HFFc6 (cell line): ENCODE data around the gene CAMP. TPM values are rescaled to one million over a fixed set of nuclear protein-coding genes. Genes with fewer than 3 reads are reported as not detected.

ENCODE experiments used
- DNase-seq: peaks from one replicate; pipeline ENCODE4 v3.0.0-alpha.2; 2018
- H3K27ac Mint-ChIP-seq: 2 replicates; pipeline ENCODE4 v1.8.0; 2020; ENCODE audit warnings: mild to moderate bottlenecking, mixed read lengths
- H3K27me3 Mint-ChIP-seq: 2 replicates; pipeline ENCODE4 v1.8.0; 2021; ENCODE audit warnings: mild to moderate bottlenecking, moderate library complexity, mixed read lengths; ENCODE audit not compliant: insufficient read depth
- H3K36me3 Mint-ChIP-seq: 2 replicates; pipeline ENCODE4 v1.8.0; 2021; ENCODE audit warnings: low read depth, mixed read lengths
- H3K4me1 Mint-ChIP-seq: 2 replicates; pipeline ENCODE4 v1.8.0; 2020; ENCODE audit warnings: low read depth, mixed read lengths
- H3K4me3 Mint-ChIP-seq: 2 replicates; pipeline ENCODE4 v1.8.0; 2020; ENCODE audit warnings: mild to moderate bottlenecking, moderate library complexity, mixed read lengths
- H3K9me3 Mint-ChIP-seq: 2 replicates; pipeline ENCODE4 v1.8.0; 2020; ENCODE audit warnings: mild to moderate bottlenecking, mixed read lengths
- total RNA-seq, 6 experiments: library from RNA; stranded (reverse); fragmentation: NEBNext Ultra II Directional; extraction: Animal tissue kit (Norgen Biotek cat#: 25700); gene quantifications; 2 replicates in 1 of 6; 3 replicates in 5 of 6; pipeline ENCODE4 v1.2.3, GENCODE V29; 2021
- TF ChIP-seq, protein P1 (sequence below): fragments of 200-600 bp; sonication (generic); IDR thresholded peaks from 2 replicates; pipeline ENCODE4 v1.5.0; 2021; ENCODE audit warnings: antibody characterized with exemption, mild to moderate bottlenecking

The CAMP gene
- total RNA-seq, 6 experiments from 2014 or later, result not detected

DNA sequence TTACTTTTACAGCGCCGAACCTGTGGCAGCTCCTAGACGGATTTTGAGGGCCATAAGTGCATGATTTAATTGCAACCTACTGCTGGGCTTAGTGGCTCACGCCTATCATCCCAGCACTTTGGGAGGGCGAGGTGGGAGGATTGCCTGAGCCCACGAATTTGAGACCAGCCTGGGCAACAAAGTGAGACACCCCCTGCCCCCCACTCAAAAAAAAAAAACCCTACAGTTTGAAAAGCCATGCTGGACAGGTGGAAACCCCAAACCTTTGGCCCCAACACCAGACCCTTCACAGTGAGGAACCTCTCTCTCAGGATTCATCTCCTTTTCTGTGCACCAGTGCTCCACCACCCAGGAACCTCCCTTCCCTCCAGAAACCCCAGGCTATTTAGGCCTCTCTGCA, 34.0 kb upstream of the CAMP start:
- DNase-seq, result no peak
- Mint-ChIP-seq H3K27me3 (no peaks in the 10 kb centered on the region), H3K4me3 (no peak overlapping the region), H3K27ac (no peak overlapping the region), H3K9me3 (no peaks in the 10 kb centered on the region), H3K4me1 (peaks cover 24% of the 10 kb centered on the region), H3K36me3 (0 out of 2 replicates have a peak, but pooled peaks cover 9% of the 10 kb centered on the region)
- TF ChIP-seq, protein P1, sequence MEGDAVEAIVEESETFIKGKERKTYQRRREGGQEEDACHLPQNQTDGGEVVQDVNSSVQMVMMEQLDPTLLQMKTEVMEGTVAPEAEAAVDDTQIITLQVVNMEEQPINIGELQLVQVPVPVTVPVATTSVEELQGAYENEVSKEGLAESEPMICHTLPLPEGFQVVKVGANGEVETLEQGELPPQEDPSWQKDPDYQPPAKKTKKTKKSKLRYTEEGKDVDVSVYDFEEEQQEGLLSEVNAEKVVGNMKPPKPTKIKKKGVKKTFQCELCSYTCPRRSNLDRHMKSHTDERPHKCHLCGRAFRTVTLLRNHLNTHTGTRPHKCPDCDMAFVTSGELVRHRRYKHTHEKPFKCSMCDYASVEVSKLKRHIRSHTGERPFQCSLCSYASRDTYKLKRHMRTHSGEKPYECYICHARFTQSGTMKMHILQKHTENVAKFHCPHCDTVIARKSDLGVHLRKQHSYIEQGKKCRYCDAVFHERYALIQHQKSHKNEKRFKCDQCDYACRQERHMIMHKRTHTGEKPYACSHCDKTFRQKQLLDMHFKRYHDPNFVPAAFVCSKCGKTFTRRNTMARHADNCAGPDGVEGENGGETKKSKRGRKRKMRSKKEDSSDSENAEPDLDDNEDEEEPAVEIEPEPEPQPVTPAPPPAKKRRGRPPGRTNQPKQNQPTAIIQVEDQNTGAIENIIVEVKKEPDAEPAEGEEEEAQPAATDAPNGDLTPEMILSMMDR, result no peak

DNA sequence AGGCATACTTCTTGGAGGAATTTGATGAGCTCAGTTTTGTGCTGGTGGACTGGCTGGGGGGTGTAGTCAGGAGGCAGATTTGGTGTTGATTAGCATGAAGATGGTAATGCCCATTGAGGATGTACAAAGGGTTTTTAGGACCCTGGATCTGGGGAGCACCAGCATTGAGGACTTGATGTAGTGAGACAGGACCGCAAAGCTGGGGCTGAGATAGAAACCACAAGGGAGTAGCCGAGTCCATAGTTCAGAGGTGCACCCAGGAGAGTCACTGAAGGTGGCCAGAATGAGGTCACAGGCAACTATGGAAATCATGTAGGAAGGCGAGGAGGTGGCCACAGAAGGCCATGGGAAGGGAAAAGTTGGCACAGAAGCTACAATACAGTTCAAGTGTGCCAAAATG, 32.4 kb upstream of the CAMP start:
- DNase-seq, result no peak
- Mint-ChIP-seq H3K4me3 (no peak overlapping the region), H3K4me1 (peaks cover 18% of the 10 kb centered on the region), H3K36me3 (0 out of 2 replicates have a peak, but pooled peaks cover 9% of the 10 kb centered on the region), H3K9me3 (no peaks in the 10 kb centered on the region), H3K27me3 (no peaks in the 10 kb centered on the region), H3K27ac (no peak overlapping the region)
- TF ChIP-seq, protein P1, result no peak

DNA sequence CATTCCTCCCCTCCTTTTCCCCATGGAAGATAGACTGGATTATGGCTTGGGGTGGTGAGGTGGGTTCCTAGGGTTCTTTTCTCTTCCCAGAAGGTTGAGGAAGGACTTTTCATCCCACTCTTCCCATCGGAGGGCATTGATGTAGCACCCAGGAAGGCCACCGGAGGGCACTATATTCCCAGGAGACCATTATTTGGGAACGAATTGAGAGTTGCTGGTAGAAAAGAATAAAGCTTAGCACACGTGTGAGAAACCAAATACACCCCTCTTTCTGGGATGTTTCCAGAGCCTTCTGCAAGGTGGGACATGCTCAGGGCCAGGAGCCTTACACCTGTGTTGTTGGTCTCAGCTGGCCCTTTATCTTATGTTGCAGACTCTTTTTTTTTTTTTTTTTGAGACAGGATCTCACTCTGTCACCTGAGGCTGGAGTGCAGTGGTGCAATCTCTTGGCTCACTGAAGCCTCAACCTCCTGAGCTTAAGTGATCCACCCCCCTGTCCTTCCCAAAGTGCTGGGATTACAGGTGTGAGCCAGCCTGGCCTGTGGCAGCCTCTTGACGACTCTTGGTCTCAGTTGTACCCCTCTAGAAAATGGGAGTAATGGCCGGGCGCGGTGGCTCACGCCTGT, 28.7 kb upstream of the CAMP start:
- Mint-ChIP-seq H3K27ac (no peak overlapping the region), H3K4me3 (no peak overlapping the region), H3K27me3 (peaks cover 6% of the 10 kb centered on the region), H3K36me3 (no peaks in the 10 kb centered on the region), H3K9me3 (no peaks in the 10 kb centered on the region), H3K4me1 (no peaks in the 10 kb centered on the region)
- TF ChIP-seq, protein P1, result peak; percentile 86
- peak; percentile 43 for DNase-seq

DNA sequence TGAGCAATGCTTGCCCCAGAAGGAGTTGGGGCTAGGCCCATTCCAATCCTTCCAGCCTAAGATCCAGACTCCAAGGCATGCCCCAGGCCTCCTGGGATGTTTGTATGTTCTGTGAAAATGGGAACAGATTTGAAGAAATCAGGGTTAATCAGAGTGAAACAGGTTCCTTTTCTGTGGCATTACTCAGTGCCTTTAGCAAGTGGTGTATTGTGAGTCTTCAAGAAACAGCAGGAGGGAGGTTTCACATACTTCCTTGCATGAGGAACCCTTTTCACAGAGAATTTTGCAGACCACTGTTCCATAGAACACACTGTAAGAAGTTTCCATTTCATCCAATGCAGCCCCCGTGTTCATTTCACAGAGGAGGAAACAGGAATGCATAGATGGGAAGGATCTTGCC, 26.7 kb upstream of the CAMP start:
- Mint-ChIP-seq H3K36me3 (no peaks in the 10 kb centered on the region), H3K27me3 (peaks cover 11% of the 10 kb centered on the region), H3K4me1 (no peaks in the 10 kb centered on the region), H3K4me3 (no peak overlapping the region), H3K27ac (no peak overlapping the region), H3K9me3 (no peaks in the 10 kb centered on the region)
- TF ChIP-seq, protein P1, result no peak
- no peak for DNase-seq

DNA sequence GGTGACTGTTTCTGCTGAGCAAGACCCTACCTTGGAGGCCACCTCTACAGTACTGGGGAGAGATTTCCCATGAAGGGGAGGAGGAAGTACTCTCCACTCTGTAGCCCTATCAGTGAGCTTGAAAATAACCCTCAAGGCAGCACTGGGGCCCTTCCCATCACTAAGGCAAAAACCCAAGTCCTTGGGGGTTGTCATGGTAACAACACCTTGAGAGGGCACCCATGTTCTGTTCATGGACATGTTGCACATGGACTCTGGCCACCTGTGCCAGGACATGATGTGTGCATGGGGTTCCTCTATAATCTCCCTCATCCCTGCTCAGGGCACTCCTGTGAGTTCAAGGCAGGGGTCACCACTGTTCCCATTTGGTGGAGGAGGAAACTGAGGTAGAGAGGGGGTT, 24.2 kb upstream of the CAMP start:
- H3K27me3 Mint-ChIP-seq, result peaks cover 11% of the 10 kb centered on the region

More for the DNA sequence above, 24.2 kb upstream of the CAMP start:
- no peaks in the 10 kb centered on the region for H3K36me3 Mint-ChIP-seq
- no peaks in the 10 kb centered on the region for H3K4me1 Mint-ChIP-seq
- DNase-seq, result no peak
- H3K4me3 Mint-ChIP-seq, result no peak overlapping the region
- TF ChIP-seq, protein P1, result no peak
- no peak overlapping the region for H3K27ac Mint-ChIP-seq
- H3K9me3 Mint-ChIP-seq, result no peaks in the 10 kb centered on the region
